IPS-20b (cell line): ENCODE measurements around the gene FAM184B.
"Not testable (repeated sequence)": the region's sequence is repeated elsewhere in the genome, so short reads cannot be mapped to it uniquely, and the experiment has no call there.

Experiments
- H3K27ac ChIP-seq: one replicate; pipeline ENCODE4 v1.5.1; 2013; ENCODE audit warnings: low read length
- H3K27me3 ChIP-seq: 2 replicates; pipeline ENCODE4 v1.6.1; 2013; ENCODE audit warnings: mild to moderate bottlenecking, low read length, inconsistent platforms; ENCODE audit not compliant: insufficient read depth
- H3K36me3 ChIP-seq: 2 replicates; pipeline ENCODE4 v1.6.1; 2013; ENCODE audit warnings: low read depth, mild to moderate bottlenecking, inconsistent platforms, low read length, moderate library complexity; ENCODE audit not compliant: insufficient read depth
- H3K4me1 ChIP-seq: 2 replicates; pipeline ENCODE4 v1.6.1; 2013; ENCODE audit warnings: mild to moderate bottlenecking, control low read depth, inconsistent platforms, low read length, moderate library complexity; ENCODE audit not compliant: insufficient read depth
- H3K4me3 ChIP-seq: 2 replicates; pipeline ENCODE4 v1.5.1; 2013; ENCODE audit warnings: mild to moderate bottlenecking, low read length, inconsistent platforms
- H3K9ac ChIP-seq: 2 replicates; pipeline ENCODE4 v1.6.1; 2013; ENCODE audit warnings: low read depth, mild to moderate bottlenecking, inconsistent platforms, low read length, moderate library complexity
- H3K9me3 ChIP-seq: 2 replicates; pipeline ENCODE4 v1.6.1; 2013; ENCODE audit warnings: mild to moderate bottlenecking, low read depth, low read length, inconsistent platforms; ENCODE audit not compliant: insufficient read depth

FAM184B gene

GRCh38 chr4:17698116-17698515, 83.3 kb downstream of the FAM184B start:
- H3K27ac ChIP-seq, result no peak overlapping the region
- no peak overlapping the region for H3K4me3 ChIP-seq
- no peaks in the 10 kb centered on the region for H3K36me3 ChIP-seq
- H3K9ac ChIP-seq, result no peak overlapping the region
- no peaks in the 10 kb centered on the region for H3K9me3 ChIP-seq
- H3K27me3 ChIP-seq, result no peaks in the 10 kb centered on the region
- no peaks in the 10 kb centered on the region for H3K4me1 ChIP-seq

GRCh38 chr4:17695341-17695740, 86.1 kb downstream of the FAM184B start:
- Histone ChIP-seq H3K9me3 (no peaks in the 10 kb centered on the region), H3K36me3 (no peaks in the 10 kb centered on the region), H3K27ac (no peak overlapping the region), H3K4me3 (no peak overlapping the region), H3K27me3 (no peaks in the 10 kb centered on the region), H3K9ac (no peak overlapping the region), H3K4me1 (no peaks in the 10 kb centered on the region)

- H3K27me3 ChIP-seq, result no peaks in the 10 kb centered on the region
- H3K9me3 ChIP-seq, result no peaks in the 10 kb centered on the region
- H3K36me3 ChIP-seq, result no peaks in the 10 kb centered on the region
- no peaks in the 10 kb centered on the region for H3K4me1 ChIP-seq
- no peak overlapping the region for H3K4me3 ChIP-seq
- no peak overlapping the region for H3K27ac ChIP-seq
- no peak overlapping the region for H3K9ac ChIP-seq
Measured at GRCh38 chr4:17694552-17694951, 86.9 kb downstream of the FAM184B start.

- no peaks in the 10 kb centered on the region for H3K27me3 ChIP-seq
- H3K27ac ChIP-seq, result no peak overlapping the region
- H3K4me1 ChIP-seq, result no peaks in the 10 kb centered on the region; the same call in 1 of the 2 replicates
- H3K4me3 ChIP-seq, result no peak overlapping the region
- no peak overlapping the region for H3K9ac ChIP-seq
- H3K9me3 ChIP-seq, result no peaks in the 10 kb centered on the region
- no peaks in the 10 kb centered on the region for H3K36me3 ChIP-seq
Measured at GRCh38 chr4:17690898-17691297, 90.5 kb downstream of the FAM184B start.

GRCh38 chr4:17690135-17690534, 91.3 kb downstream of the FAM184B start:
- Histone ChIP-seq H3K9ac (no peak overlapping the region), H3K9me3 (no peaks in the 10 kb centered on the region), H3K27ac (no peak overlapping the region), H3K36me3 (no peaks in the 10 kb centered on the region), H3K27me3 (no peaks in the 10 kb centered on the region), H3K4me1 (no peaks in the 10 kb centered on the region; the same call in 1 of the 2 replicates), H3K4me3 (no peak overlapping the region)

- Histone ChIP-seq H3K9ac (no peak overlapping the region), H3K4me1 (no peaks in the 10 kb centered on the region; the same call in 1 of the 2 replicates), H3K27ac (no peak overlapping the region), H3K27me3 (no peaks in the 10 kb centered on the region), H3K4me3 (no peak overlapping the region), H3K36me3 (no peaks in the 10 kb centered on the region), H3K9me3 (no peaks in the 10 kb centered on the region)
Measured at GRCh38 chr4:17688011-17688441, 93.4 kb downstream of the FAM184B start.

- Histone ChIP-seq H3K9ac (no peak overlapping the region), H3K27ac (no peak overlapping the region), H3K4me3 (no peak overlapping the region), H3K4me1 (no peaks in the 10 kb centered on the region; the same call in 1 of the 2 replicates), H3K9me3 (no peaks in the 10 kb centered on the region), H3K36me3 (no peaks in the 10 kb centered on the region), H3K27me3 (no peaks in the 10 kb centered on the region)
Measured at GRCh38 chr4:17687237-17687857, 94.1 kb downstream of the FAM184B start.

- not testable (repeated sequence) for H3K9ac ChIP-seq, H3K4me3 ChIP-seq, H3K27me3 ChIP-seq, H3K36me3 ChIP-seq, H3K27ac ChIP-seq, H3K4me1 ChIP-seq, H3K9me3 ChIP-seq
Measured at GRCh38 chr4:17684648-17685047, 96.8 kb downstream of the FAM184B start.

GRCh38 chr4:17682222-17682566, 99.2 kb downstream of the FAM184B start:
- H3K27me3 ChIP-seq, result no peaks in the 10 kb centered on the region
- H3K4me1 ChIP-seq, result no peaks in the 10 kb centered on the region
- no peaks in the 10 kb centered on the region for H3K9me3 ChIP-seq
- H3K27ac ChIP-seq, result no peak overlapping the region
- H3K36me3 ChIP-seq, result no peaks in the 10 kb centered on the region
- no peak overlapping the region for H3K4me3 ChIP-seq
- no peak overlapping the region for H3K9ac ChIP-seq

- H3K9ac ChIP-seq, result no peak overlapping the region
- no peaks in the 10 kb centered on the region for H3K27me3 ChIP-seq
- no peaks in the 10 kb centered on the region for H3K36me3 ChIP-seq
- H3K27ac ChIP-seq, result no peak overlapping the region
- no peak overlapping the region for H3K4me3 ChIP-seq
- H3K4me1 ChIP-seq, result no peaks in the 10 kb centered on the region
- no peaks in the 10 kb centered on the region for H3K9me3 ChIP-seq
Measured at GRCh38 chr4:17681281-17682221, 99.9 kb downstream of the FAM184B start.

GRCh38 chr4:17680559-17681280, 100.7 kb downstream of the FAM184B start:
- Histone ChIP-seq H3K4me1 (no peaks in the 10 kb centered on the region), H3K36me3 (no peaks in the 10 kb centered on the region), H3K27ac (no peak overlapping the region), H3K27me3 (no peaks in the 10 kb centered on the region), H3K4me3 (no peak overlapping the region), H3K9ac (no peak overlapping the region), H3K9me3 (no peaks in the 10 kb centered on the region)
